ENCODE measurements around the gene PRIM2. TPM values are rescaled to one million over a fixed set of nuclear protein-coding genes. Genes with fewer than 3 reads are reported as not detected.

PRIM2 gene
- total and polyA plus RNA-seq, 9 of the 15 experiments (the other 6 are each of a cell fraction or from before 2014, with no cell fraction given): 19.8 to 57.5 (median 33.4) TPM

DNA sequence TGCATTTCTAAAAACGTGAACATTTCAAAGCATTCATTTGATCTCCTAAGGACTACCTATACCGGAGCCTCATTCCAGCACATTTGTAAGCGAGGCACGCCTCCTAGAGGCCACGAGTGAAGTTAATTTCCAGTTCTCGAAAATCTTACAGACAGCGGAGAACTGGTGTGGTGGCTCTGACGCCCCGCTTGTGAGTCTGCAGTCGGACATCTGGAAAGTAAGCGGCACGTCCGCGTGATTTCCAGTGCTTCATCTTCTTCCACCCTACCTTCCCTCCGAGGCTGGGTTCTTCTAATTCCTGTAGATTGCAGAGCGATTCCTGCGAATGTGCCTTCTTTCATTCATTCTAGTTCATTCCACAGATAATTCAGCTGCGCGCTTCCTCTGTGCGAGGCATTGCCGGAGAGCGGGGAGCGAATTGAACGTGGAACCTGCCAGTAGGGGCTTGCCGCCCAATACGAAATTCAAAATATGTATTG lies 810 bp upstream of the PRIM2 start (continued):
- TF ChIP-seq ZNF551 (CRISPR knock-in tag; IDR thresholded peaks at IDR 0.05) (no peak), CGGBP1 (CRISPR knock-in tag; IDR thresholded peaks at IDR 0.05) (no peak), SMC3 (conservative IDR thresholded peaks at IDR 0.05; ENCODE audit: insufficient read depth, low read depth, low read length) (peak; percentile 86), PML (IDR thresholded peaks at IDR 0.05; ENCODE audit: low read length) (no peak; the same call in 1 of the 2 replicates), SUPT5H (IDR thresholded peaks at IDR 0.05) (no peak), ZNF124 (CRISPR knock-in tag; IDR thresholded peaks at IDR 0.05) (no peak), ZNF707 (CRISPR knock-in tag; conservative IDR thresholded peaks at IDR 0.05) (no peak), ZNF586 (CRISPR knock-in tag; conservative IDR thresholded peaks at IDR 0.05) (no peak), DMBX1 (CRISPR knock-in tag; IDR thresholded peaks at IDR 0.05; ENCODE audit: borderline replicate concordance) (no peak), SAP30 (IDR thresholded peaks at IDR 0.05; ENCODE audit: borderline replicate concordance, insufficient read depth, low read depth, low read length, poor library complexity, severe bottlenecking) (peak; percentile 73), ZNF407 (IDR thresholded peaks at IDR 0.05; ENCODE audit: low read depth) (no peak), ZNF165 (CRISPR knock-in tag; IDR thresholded peaks at IDR 0.05; ENCODE audit: borderline replicate concordance) (no peak), TFAM (CRISPR knock-in tag; conservative IDR thresholded peaks at IDR 0.05) (no peak), TAF9B (IDR thresholded peaks at IDR 0.05; ENCODE audit: partially characterized antibody) (no peak), NFIX (CRISPR knock-in tag; IDR thresholded peaks at IDR 0.05; ENCODE audit: low read depth) (no peak)
- TF ChIP-seq, protein P1, sequence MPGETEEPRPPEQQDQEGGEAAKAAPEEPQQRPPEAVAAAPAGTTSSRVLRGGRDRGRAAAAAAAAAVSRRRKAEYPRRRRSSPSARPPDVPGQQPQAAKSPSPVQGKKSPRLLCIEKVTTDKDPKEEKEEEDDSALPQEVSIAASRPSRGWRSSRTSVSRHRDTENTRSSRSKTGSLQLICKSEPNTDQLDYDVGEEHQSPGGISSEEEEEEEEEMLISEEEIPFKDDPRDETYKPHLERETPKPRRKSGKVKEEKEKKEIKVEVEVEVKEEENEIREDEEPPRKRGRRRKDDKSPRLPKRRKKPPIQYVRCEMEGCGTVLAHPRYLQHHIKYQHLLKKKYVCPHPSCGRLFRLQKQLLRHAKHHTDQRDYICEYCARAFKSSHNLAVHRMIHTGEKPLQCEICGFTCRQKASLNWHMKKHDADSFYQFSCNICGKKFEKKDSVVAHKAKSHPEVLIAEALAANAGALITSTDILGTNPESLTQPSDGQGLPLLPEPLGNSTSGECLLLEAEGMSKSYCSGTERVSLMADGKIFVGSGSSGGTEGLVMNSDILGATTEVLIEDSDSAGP (CRISPR knock-in tag; IDR thresholded peaks at IDR 0.05): no peak
- TF ChIP-seq, protein P2, sequence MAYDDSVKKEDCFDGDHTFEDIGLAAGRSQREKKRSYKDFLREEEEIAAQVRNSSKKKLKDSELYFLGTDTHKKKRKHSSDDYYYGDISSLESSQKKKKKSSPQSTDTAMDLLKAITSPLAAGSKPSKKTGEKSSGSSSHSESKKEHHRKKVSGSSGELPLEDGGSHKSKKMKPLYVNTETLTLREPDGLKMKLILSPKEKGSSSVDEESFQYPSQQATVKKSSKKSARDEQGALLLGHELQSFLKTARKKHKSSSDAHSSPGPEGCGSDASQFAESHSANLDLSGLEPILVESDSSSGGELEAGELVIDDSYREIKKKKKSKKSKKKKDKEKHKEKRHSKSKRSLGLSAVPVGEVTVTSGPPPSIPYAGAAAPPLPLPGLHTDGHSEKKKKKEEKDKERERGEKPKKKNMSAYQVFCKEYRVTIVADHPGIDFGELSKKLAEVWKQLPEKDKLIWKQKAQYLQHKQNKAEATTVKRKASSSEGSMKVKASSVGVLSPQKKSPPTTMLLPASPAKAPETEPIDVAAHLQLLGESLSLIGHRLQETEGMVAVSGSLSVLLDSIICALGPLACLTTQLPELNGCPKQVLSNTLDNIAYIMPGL (CRISPR knock-in tag; IDR thresholded peaks at IDR 0.05): no peak
